Measurements from ENCODE around the gene TRPV5.

TRPV5 gene

DNA sequence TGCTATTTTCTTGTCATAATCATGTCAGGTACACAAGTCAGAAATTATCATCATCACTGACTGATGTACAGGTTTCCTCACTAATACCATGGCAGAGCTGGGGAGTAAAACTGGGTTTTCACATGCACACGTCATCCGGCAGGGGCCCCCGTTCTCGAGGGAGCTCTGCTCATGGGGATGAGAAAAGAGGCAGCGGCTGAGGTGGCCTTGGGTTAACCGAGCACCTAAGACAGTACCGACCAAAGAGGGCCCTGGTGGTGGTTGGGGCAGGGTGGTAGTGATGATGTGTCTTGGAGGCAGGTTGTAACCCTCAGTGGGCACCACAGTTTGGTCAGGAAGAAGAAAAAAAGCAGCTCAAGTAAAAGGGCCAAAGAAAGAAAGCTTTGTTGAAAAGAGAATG lies 35.9 kb downstream of the TRPV5 start:
- DNase-seq (ENCODE audit: low read depth), result no peak
- H3K4me3 ChIP-seq (ENCODE audit: low read depth, low read length), result no peak overlapping the region
- TF ChIP-seq, protein P1, sequence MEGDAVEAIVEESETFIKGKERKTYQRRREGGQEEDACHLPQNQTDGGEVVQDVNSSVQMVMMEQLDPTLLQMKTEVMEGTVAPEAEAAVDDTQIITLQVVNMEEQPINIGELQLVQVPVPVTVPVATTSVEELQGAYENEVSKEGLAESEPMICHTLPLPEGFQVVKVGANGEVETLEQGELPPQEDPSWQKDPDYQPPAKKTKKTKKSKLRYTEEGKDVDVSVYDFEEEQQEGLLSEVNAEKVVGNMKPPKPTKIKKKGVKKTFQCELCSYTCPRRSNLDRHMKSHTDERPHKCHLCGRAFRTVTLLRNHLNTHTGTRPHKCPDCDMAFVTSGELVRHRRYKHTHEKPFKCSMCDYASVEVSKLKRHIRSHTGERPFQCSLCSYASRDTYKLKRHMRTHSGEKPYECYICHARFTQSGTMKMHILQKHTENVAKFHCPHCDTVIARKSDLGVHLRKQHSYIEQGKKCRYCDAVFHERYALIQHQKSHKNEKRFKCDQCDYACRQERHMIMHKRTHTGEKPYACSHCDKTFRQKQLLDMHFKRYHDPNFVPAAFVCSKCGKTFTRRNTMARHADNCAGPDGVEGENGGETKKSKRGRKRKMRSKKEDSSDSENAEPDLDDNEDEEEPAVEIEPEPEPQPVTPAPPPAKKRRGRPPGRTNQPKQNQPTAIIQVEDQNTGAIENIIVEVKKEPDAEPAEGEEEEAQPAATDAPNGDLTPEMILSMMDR (conservative IDR thresholded peaks at IDR 0.05; ENCODE audit: low read depth, low read length), result no peak

- TF ChIP-seq, protein P1 (conservative IDR thresholded peaks at IDR 0.05; ENCODE audit: low read depth, low read length), result no peak
Measured at GRCh38 chr7:142896741-142897379, 36.7 kb downstream of the TRPV5 start.

GRCh38 chr7:142896151-142896550 lies 37.4 kb downstream of the TRPV5 start:
- no peak for DNase-seq (ENCODE audit: low read depth)
- H3K4me3 ChIP-seq (ENCODE audit: low read depth, low read length), result no peak overlapping the region
- TF ChIP-seq, protein P1 (conservative IDR thresholded peaks at IDR 0.05; ENCODE audit: low read depth, low read length), result no peak

More at GRCh38 chr7:142896741-142897379, 36.7 kb downstream of the TRPV5 start:
- DNase-seq (ENCODE audit: low read depth), result no peak
- no peak overlapping the region for H3K4me3 ChIP-seq (ENCODE audit: low read depth, low read length)

DNA sequence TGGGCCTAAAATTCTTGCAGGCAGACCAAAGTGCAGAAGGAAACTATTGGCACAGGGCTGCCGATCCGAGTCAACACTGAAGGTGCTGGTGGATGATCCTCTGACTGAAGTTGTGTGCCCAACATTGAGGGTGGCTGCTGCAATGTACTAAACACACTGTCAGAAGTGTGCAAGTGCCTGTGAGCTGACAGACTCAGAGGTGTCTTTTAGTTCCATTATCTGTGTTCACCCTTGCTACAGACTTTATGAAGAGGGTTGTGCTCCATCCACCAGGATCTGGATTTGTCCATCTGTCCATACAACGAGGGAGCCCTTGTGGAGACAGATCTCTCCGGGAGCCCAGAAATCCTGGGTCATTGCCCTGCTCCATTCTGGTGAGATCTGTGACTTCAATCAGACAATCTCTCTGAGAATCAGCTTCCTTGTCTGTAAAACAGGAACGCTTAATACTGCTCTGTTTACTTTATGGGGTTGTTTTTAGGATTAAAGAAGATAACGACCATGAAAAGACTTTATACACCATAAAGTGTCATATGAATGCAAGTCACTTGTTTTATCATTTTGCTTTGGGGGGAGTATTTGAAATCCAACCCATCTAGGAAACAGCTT lies 38.5 kb downstream of the TRPV5 start:
- no peak for DNase-seq (ENCODE audit: low read depth)
- TF ChIP-seq, protein P1 (conservative IDR thresholded peaks at IDR 0.05; ENCODE audit: low read depth, low read length), result no peak
- no peak overlapping the region for H3K4me3 ChIP-seq (ENCODE audit: low read depth, low read length)

- DNase-seq (ENCODE audit: low read depth), result no peak
- TF ChIP-seq, protein P1 (conservative IDR thresholded peaks at IDR 0.05; ENCODE audit: low read depth, low read length), result no peak
- no peak overlapping the region for H3K4me3 ChIP-seq (ENCODE audit: low read depth, low read length)
Measured at GRCh38 chr7:142894112-142894984, 39.2 kb downstream of the TRPV5 start.

DNA sequence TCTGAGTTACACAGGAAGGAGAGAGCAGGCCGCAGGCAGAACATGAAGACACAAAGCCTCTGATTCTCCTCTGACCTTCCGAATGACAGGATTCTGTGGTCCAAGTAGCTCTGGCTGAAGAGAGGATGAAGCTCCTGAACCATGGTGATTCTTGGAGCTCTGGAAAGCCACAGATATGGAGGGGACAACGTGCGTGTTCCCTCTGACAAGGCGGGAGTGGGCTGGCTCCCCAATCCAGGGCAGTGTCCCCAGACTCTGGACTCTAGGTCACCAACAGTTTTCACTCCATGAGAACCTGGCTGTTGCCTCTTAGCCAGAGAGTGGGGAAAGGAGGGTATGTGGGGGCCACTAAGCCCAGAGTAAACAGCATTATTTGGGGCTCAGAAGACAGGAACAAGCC lies 40.6 kb downstream of the TRPV5 start:
- TF ChIP-seq, protein P1 (conservative IDR thresholded peaks at IDR 0.05; ENCODE audit: low read depth, low read length), result no peak
- DNase-seq (ENCODE audit: low read depth), result no peak
- no peak overlapping the region for H3K4me3 ChIP-seq (ENCODE audit: low read depth, low read length)
